Measurements from ENCODE around the gene CFAP53.

- TF ChIP-seq, protein P1, sequence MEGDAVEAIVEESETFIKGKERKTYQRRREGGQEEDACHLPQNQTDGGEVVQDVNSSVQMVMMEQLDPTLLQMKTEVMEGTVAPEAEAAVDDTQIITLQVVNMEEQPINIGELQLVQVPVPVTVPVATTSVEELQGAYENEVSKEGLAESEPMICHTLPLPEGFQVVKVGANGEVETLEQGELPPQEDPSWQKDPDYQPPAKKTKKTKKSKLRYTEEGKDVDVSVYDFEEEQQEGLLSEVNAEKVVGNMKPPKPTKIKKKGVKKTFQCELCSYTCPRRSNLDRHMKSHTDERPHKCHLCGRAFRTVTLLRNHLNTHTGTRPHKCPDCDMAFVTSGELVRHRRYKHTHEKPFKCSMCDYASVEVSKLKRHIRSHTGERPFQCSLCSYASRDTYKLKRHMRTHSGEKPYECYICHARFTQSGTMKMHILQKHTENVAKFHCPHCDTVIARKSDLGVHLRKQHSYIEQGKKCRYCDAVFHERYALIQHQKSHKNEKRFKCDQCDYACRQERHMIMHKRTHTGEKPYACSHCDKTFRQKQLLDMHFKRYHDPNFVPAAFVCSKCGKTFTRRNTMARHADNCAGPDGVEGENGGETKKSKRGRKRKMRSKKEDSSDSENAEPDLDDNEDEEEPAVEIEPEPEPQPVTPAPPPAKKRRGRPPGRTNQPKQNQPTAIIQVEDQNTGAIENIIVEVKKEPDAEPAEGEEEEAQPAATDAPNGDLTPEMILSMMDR (IDR thresholded peaks at IDR 0.05; ENCODE audit: insufficient read depth, low read length): no peak
- no peak for TF ChIP-seq POLR2AphosphoS5 (IDR thresholded peaks at IDR 0.05; ENCODE audit: low read depth)
- TF ChIP-seq REST (IDR thresholded peaks at IDR 0.05; ENCODE audit: insufficient replicate concordance, low read depth): no peak
- no peak for TF ChIP-seq GABPA (IDR thresholded peaks at IDR 0.05; ENCODE audit: low read depth)
Measured at GRCh38 chr18:50247561-50247960, 18.7 kb downstream of the CFAP53 start.
